Measurements from ENCODE around the gene ATP6V0D1. TPM values are rescaled to one million over a fixed set of nuclear protein-coding genes. Genes with fewer than 3 reads are reported as not detected.

ATP6V0D1 gene
- total RNA-seq, 1 donor from 2014 or later: 73.5 TPM

GRCh38 chr16:67528222-67528869, 47.4 kb upstream of the ATP6V0D1 start, which contains the start of gene RIPOR1:
TSS of gene RIPOR1 (plus strand) at chr16:67528829. CDS start at chr16:67538447, 9,618 bp downstream.
- peak within 1 kb of the TSS; percentile 88 for H3K27ac Mint-ChIP-seq
- peak within 1 kb of the TSS; percentile 95 for H3K4me3 Mint-ChIP-seq
- H3K36me3 Mint-ChIP-seq: no peaks in the 10 kb centered on the region
- no peak for TF ChIP-seq CTCF (conservative IDR thresholded peaks at IDR 0.05)
- peaks cover 25% of the 10 kb centered on the region for H3K4me1 Mint-ChIP-seq (ENCODE audit: unreplicated experiment)
- peaks cover 22% of the 10 kb centered on the region for H3K27me3 Mint-ChIP-seq
- peak; percentile 68 for DNase-seq (ENCODE audit: extremely low spot score, unreplicated experiment)
- H3K9me3 Mint-ChIP-seq: no peaks in the 10 kb centered on the region

- no peaks in the 10 kb centered on the region for H3K36me3 Mint-ChIP-seq
- H3K9me3 Mint-ChIP-seq: no peaks in the 10 kb centered on the region
- no peak for TF ChIP-seq CTCF (conservative IDR thresholded peaks at IDR 0.05)
- no peak for DNase-seq (ENCODE audit: extremely low spot score, unreplicated experiment)
- H3K4me1 Mint-ChIP-seq (ENCODE audit: unreplicated experiment): peaks cover 17% of the 10 kb centered on the region
- H3K27ac Mint-ChIP-seq: peak overlapping the region; percentile 86
- H3K27me3 Mint-ChIP-seq: peaks cover 17% of the 10 kb centered on the region
- H3K4me3 Mint-ChIP-seq: peak overlapping the region; percentile 65
Observed at GRCh38 chr16:67526149-67526791, 45.3 kb upstream of the ATP6V0D1 start.

GRCh38 chr16:67525176-67525860, 44.4 kb upstream of the ATP6V0D1 start:
- Mint-ChIP-seq H3K4me1 (ENCODE audit: unreplicated experiment) (peaks cover 15% of the 10 kb centered on the region), H3K9me3 (no peaks in the 10 kb centered on the region), H3K27ac (peak overlapping the region; percentile 86), H3K4me3 (peak overlapping the region; percentile 7), H3K27me3 (peaks cover 17% of the 10 kb centered on the region), H3K36me3 (no peaks in the 10 kb centered on the region)
- DNase-seq (ENCODE audit: extremely low spot score, unreplicated experiment): no peak
- TF ChIP-seq CTCF (conservative IDR thresholded peaks at IDR 0.05): no peak

- H3K36me3 Mint-ChIP-seq: no peaks in the 10 kb centered on the region
Observed at GRCh38 chr16:67521095-67521804, 40.3 kb upstream of the ATP6V0D1 start.

More at GRCh38 chr16:67521095-67521804, 40.3 kb upstream of the ATP6V0D1 start:
- DNase-seq (ENCODE audit: extremely low spot score, unreplicated experiment): peak; percentile 98
- Mint-ChIP-seq H3K27ac (peak overlapping the region; percentile 99), H3K4me1 (ENCODE audit: unreplicated experiment) (peaks cover 16% of the 10 kb centered on the region), H3K4me3 (peak overlapping the region; percentile 91), H3K9me3 (no peaks in the 10 kb centered on the region), H3K27me3 (peaks cover 13% of the 10 kb centered on the region)
- peak; percentile 82 for TF ChIP-seq CTCF (conservative IDR thresholded peaks at IDR 0.05)

All from type B pancreatic cell (in vitro differentiated cells).